Ovary (tissue), 3 donors: ENCODE results near the gene RGS4.

Source experiments
- CTCF ChIP-seq, 3 donors: fragments of 450-650 bp in 2 of 3; fragments of 200-600 bp in 1 of 3; IDR thresholded peaks; one replicate each; pipeline versions ENCODE4 v1.5.1 to v1.8.0; 2016 to 2022; ENCODE audit warnings: antibody characterized with exemption in 3 of 3, mild to moderate bottlenecking in 1 of 3
- POLR2A ChIP-seq: fragments of 450-650 bp; IDR thresholded peaks from one replicate; pipeline ENCODE4 v1.6.1; 2017; ENCODE audit warnings: antibody characterized with exemption, mild to moderate bottlenecking, moderate library complexity
- donor health status: DM: no; HTN: no; CAD: no.

- TF ChIP-seq POLR2A (no peak), CTCF (IDR thresholded peaks at IDR 0.05) (no peak)
These were observed 6.9 kb downstream of the RGS4 start for GRCh38 chr1:163076044-163076443.
